H1 (cell line): Measurements from ENCODE around the gene TJP2. TPM values are rescaled to one million over a fixed set of nuclear protein-coding genes. Genes with fewer than 3 reads are reported as not detected.
"Not testable (repeated sequence)": the region's sequence is repeated elsewhere in the genome, so short reads cannot be mapped to it uniquely, and the experiment has no call there.

Source experiments
- CTCF ChIA-PET: fragments of 300-600 bp; sonication (Branson Sonifier 250); formaldehyde crosslinking; loops from one replicate; lab custom pipeline; 2021; ENCODE audit not compliant: partially characterized antibody; lab: Charles Lee
- POLR2A ChIA-PET: fragments of 300-600 bp; sonication (Branson Sonifier 250); formaldehyde crosslinking; loops from one replicate; lab custom pipeline; 2021; ENCODE audit warnings: inconsistent platforms; ENCODE audit not compliant: partially characterized antibody; lab: Charles Lee
- DNase-seq, 2 experiments: peaks; one replicate each; pipeline versions ENCODE4 v3.0.0 to v3.0.0-alpha.2; 2010 to 2022; ENCODE audit warnings: low spot score in 2 of 2, low read depth in 1 of 2, mixed read lengths in 1 of 2
- FAIRE-seq: peaks from 2 replicates; lab custom pipeline; 2011; peaks lifted over from hg19 to GRCh38; lab: Jason Lieb, UNC
- H2AFZ ChIP-seq: 2 replicates; pipeline ENCODE4 v1.8.1; 2012; ENCODE audit warnings: low read length, inconsistent platforms
- H2AK5ac ChIP-seq: 2 replicates; pipeline ENCODE4 v1.6.1; 2013; ENCODE audit warnings: low read depth, low read length
- H2BK120ac ChIP-seq: replicated peaks from 2 replicates; pipeline ENCODE3; 2013; ENCODE audit warnings: low read depth, low read length, inconsistent platforms
- H2BK12ac ChIP-seq: 2 replicates; pipeline ENCODE4 v1.6.1; 2013; ENCODE audit warnings: low read depth, low read length
- H2BK15ac ChIP-seq: 2 replicates; pipeline ENCODE4 v1.6.1; 2013; ENCODE audit warnings: low read length
- H2BK20ac ChIP-seq: 2 replicates; pipeline ENCODE4 v1.6.1; 2013; ENCODE audit warnings: low read length
- H2BK5ac ChIP-seq: 2 replicates; pipeline ENCODE4 v1.6.1; 2013; ENCODE audit warnings: low read depth, low read length
- H3K14ac ChIP-seq: 2 replicates; pipeline ENCODE4 v1.6.1; 2013; ENCODE audit warnings: inconsistent platforms; ENCODE audit not compliant: insufficient read length
- H3K18ac ChIP-seq: 2 replicates; pipeline ENCODE4 v1.6.1; 2013; ENCODE audit warnings: low read length; ENCODE audit errors: extremely low read depth
- H3K23ac ChIP-seq: 2 replicates; pipeline ENCODE4 v1.6.1; 2013; ENCODE audit warnings: inconsistent platforms; ENCODE audit not compliant: insufficient read length
- H3K23me2 ChIP-seq: 2 replicates; pipeline ENCODE4 v1.6.1; 2013; ENCODE audit warnings: low read depth, low read length
- H3K27ac ChIP-seq: 2 replicates; pipeline ENCODE4 v1.6.1; 2011; ENCODE audit warnings: low read depth, low read length, inconsistent platforms
- H3K27me3 ChIP-seq, 4 experiments: replicated peaks in 1 of 4; 1 replicate in 1 of 4; 2 replicates in 3 of 4; pipeline versions ENCODE4 v1.6.1 to v1.8.1; 2011 to 2013; ENCODE audit warnings: low read length in 3 of 4, mild to moderate bottlenecking in 3 of 4, inconsistent platforms in 2 of 4, mixed read lengths in 2 of 4, moderate library complexity in 1 of 4; ENCODE audit not compliant: control insufficient read depth in 3 of 4, insufficient read depth in 3 of 4; ENCODE audit errors: extremely low read depth in 1 of 4
- H3K36me3 ChIP-seq, 4 experiments: 2 replicates each; pipeline versions ENCODE4 v1.6.1 to v1.8.1; 2011 to 2013; ENCODE audit warnings: mild to moderate bottlenecking in 4 of 4, low read length in 3 of 4, moderate library complexity in 2 of 4, control low read depth in 1 of 4, inconsistent platforms in 1 of 4; ENCODE audit not compliant: insufficient read depth in 4 of 4, control insufficient read depth in 2 of 4
- H3K4ac ChIP-seq: replicated peaks from 2 replicates; pipeline ENCODE3; 2013; ENCODE audit warnings: low read length, low read depth, mixed read lengths, inconsistent platforms; ENCODE audit not compliant: insufficient read length
- H3K4me1 ChIP-seq, 4 experiments: replicated peaks in 1 of 4; 1 replicate in 1 of 4; 2 replicates in 3 of 4; pipeline versions ENCODE4 v1.6.1 to v1.8.1; 2011 to 2013; ENCODE audit warnings: low read length in 3 of 4, inconsistent platforms in 2 of 4, mixed read lengths in 1 of 4; ENCODE audit not compliant: insufficient read depth in 4 of 4, control insufficient read depth in 3 of 4
- H3K4me2 ChIP-seq, 2 experiments: 2 replicates each; pipeline versions ENCODE4 v1.6.1 to v1.8.1; 2011 to 2013; ENCODE audit warnings: low read depth in 2 of 2, low read length in 2 of 2, control low read depth in 1 of 2, inconsistent platforms in 1 of 2, mild to moderate bottlenecking in 1 of 2; ENCODE audit not compliant: insufficient read depth in 1 of 2
- H3K4me3 ChIP-seq, 4 experiments: fragments of 200-600, 300-600 bp in 1 of 4; sonication (generic), shearing (Covaris generic), sonication (Bioruptor Twin) in 1 of 4; 2 replicates each; pipeline versions ENCODE4 v1.5.1 to v1.8.1; 2011 to 2016; ENCODE audit warnings: low read length in 4 of 4, low read depth in 3 of 4, control low read depth in 2 of 4, inconsistent platforms in 2 of 4, mild to moderate bottlenecking in 2 of 4, mixed read lengths in 1 of 4, moderate library complexity in 1 of 4; ENCODE audit not compliant: insufficient read depth in 2 of 4; ENCODE audit errors: extremely low read depth in 1 of 4
- H3K56ac ChIP-seq: replicated peaks from 2 replicates; pipeline ENCODE3; 2013; ENCODE audit warnings: low read depth, mild to moderate bottlenecking, mixed read lengths, low read length, inconsistent platforms; ENCODE audit not compliant: insufficient read length
- H3K79me1 ChIP-seq: 2 replicates; pipeline ENCODE4 v1.6.1; 2013; ENCODE audit warnings: low read depth, low read length, control low read depth
- H3K79me2 ChIP-seq, 2 experiments: 2 replicates each; pipeline versions ENCODE4 v1.6.1 to v1.8.1; 2012 to 2013; ENCODE audit warnings: low read length in 2 of 2, mild to moderate bottlenecking in 2 of 2, inconsistent platforms in 1 of 2; ENCODE audit not compliant: insufficient read depth in 2 of 2, control insufficient read depth in 1 of 2
- H3K9ac ChIP-seq, 4 experiments: replicated peaks in 1 of 4; 1 replicate in 1 of 4; 2 replicates in 3 of 4; pipeline versions ENCODE4 v1.6.1 to v1.8.1; 2011 to 2013; ENCODE audit warnings: low read depth in 3 of 4, low read length in 3 of 4, control low read depth in 2 of 4, mild to moderate bottlenecking in 2 of 4, moderate library complexity in 2 of 4, inconsistent platforms in 1 of 4; ENCODE audit errors: extremely low read depth in 1 of 4
- H3K9me3 ChIP-seq, 2 experiments: 2 replicates each; pipeline versions ENCODE4 v1.6.1 to v1.8.1; 2012 to 2013; ENCODE audit warnings: mild to moderate bottlenecking in 2 of 2, moderate library complexity in 2 of 2, control low read depth in 1 of 2, inconsistent platforms in 1 of 2, low read depth in 1 of 2, low read length in 1 of 2, mixed read lengths in 1 of 2; ENCODE audit not compliant: insufficient read depth in 2 of 2
- H4K20me1 ChIP-seq, 2 experiments: replicated peaks in 1 of 2; 2 replicates each; pipeline versions ENCODE3 to v1.8.1; 2011 to 2013; ENCODE audit warnings: inconsistent platforms in 2 of 2, low read length in 2 of 2, mild to moderate bottlenecking in 1 of 2; ENCODE audit not compliant: insufficient read depth in 2 of 2, control insufficient read depth in 1 of 2
- H4K5ac ChIP-seq: 2 replicates; pipeline ENCODE4 v1.6.1; 2013; ENCODE audit warnings: low read length, low read depth, mixed read lengths, inconsistent platforms; ENCODE audit not compliant: insufficient read length
- H4K8ac ChIP-seq: 2 replicates; pipeline ENCODE4 v1.8.0; 2013; ENCODE audit warnings: mild to moderate bottlenecking, moderate library complexity, low read length, inconsistent platforms; ENCODE audit not compliant: insufficient read depth; ENCODE audit errors: extremely low read depth
- H4K91ac ChIP-seq: replicated peaks from 2 replicates; pipeline ENCODE3; 2013; ENCODE audit warnings: low read length, mixed read lengths, inconsistent platforms; ENCODE audit not compliant: insufficient read length
- JUND ChIP-seq: IDR thresholded peaks from 2 replicates; pipeline ENCODE4 v1.6.1; 2011; ENCODE audit warnings: mild to moderate bottlenecking, improper control_type of control experiment, low read length
- WGBS, 2 experiments: shearing (Covaris generic) in 1 of 2; methylation state at CpG; one replicate each; pipeline versions ENCODE4 v1.1.6 to v1.1.7; 2013 to 2015; ENCODE audit warnings: low lambda C conversion rate in 2 of 2, mixed read lengths in 2 of 2, inconsistent platforms in 1 of 2, low coverage in 1 of 2, missing lambda C conversion rate in 1 of 2; ENCODE audit not compliant: insufficient replicate concordance in 2 of 2, insufficient coverage in 1 of 2, insufficient read length in 1 of 2; ENCODE audit errors: extremely low coverage in 1 of 2, missing lambda C conversion rate in 1 of 2; 5-methylcytosine and 5-hydroxymethylcytosine counted together
- polyA plus RNA-seq, 7 experiments: library from polyadenylated mRNA; depleted of rRNA in 3 of 7; stranded (reverse) in 5 of 7; unstranded in 2 of 7; fragments of >200 nt in 5 of 7; fragments of 200-250 nt in 2 of 7; gene quantifications; 1 replicate in 5 of 7; 2 replicates in 1 of 7; 4 replicates in 1 of 7; pipeline versions ENCODE4 v1.2.1 to v1.2.3, GENCODE V29; 2011 to 2013; ENCODE audit warnings: missing spikeins in 2 of 7, mixed read lengths in 2 of 7
- total RNA-seq: library from RNA; stranded (reverse); fragmentation: NEBNext Ultra II Directional; extraction: Animal tissue kit (Norgen Biotek cat#: 25700); gene quantifications from 2 replicates; pipeline ENCODE4 v1.2.1, GENCODE V29; 2021

Gene TJP2
- total and polyA plus RNA-seq, 2 of the 8 experiments (the other 6 are each of a cell fraction or from before 2014, with no cell fraction given), result 54.9 to 137 TPM

DNA sequence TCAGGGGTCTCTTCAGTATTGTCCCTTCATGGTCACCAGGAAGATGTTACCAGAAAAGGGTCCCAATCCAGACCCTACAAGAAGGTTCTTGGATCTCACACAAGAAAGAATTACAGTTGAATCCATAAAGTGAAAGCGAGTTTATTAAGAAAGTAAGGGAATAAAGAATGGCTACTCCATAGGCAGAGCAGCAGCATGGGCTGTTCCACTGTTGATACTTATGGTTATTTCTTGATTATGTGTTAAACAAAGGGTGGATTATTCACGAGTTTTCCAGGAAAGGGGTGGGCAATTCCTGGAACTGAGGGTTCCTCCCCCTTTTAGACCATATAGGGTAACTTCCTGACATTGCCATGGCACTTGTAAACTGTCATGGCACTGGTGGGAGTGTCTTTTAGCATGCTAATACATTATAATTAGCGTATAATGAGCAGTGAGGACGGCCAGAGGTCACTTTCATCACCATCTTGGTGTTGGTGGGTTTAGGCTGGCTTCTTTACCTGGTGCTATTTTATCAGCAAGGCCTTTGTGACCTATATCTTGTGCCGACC, 132.9 kb downstream of the TJP2 start:
- Histone ChIP-seq H3K27ac (peak overlapping the region; percentile 89; the same call in 1 of the 2 replicates), H2BK20ac (peak overlapping the region; percentile 98), H3K4me2 (peak overlapping the region; percentile 27 to 49; a peak in 2 of 4 replicates), H2BK5ac (peak overlapping the region; percentile 100), H2AK5ac (peak overlapping the region; percentile 92; the same call in 1 of the 2 replicates), H2BK120ac (peak overlapping the region; percentile 21), H3K9ac (0 out of 7 replicates have a peak overlapping the region, but pooled peaks of 1 of the 4 experiments have one; percentile 10), H2BK12ac (peak overlapping the region; percentile 93), H4K5ac (peak overlapping the region; percentile 86), H3K18ac (peak overlapping the region; percentile 96), H3K56ac (peak overlapping the region; percentile 80)
- not testable (repeated sequence) for H3K4me1 ChIP-seq, H2AFZ ChIP-seq, H2BK15ac ChIP-seq, H4K20me1 ChIP-seq, H3K27me3 ChIP-seq, H3K23me2 ChIP-seq, H3K9me3 ChIP-seq, H3K79me1 ChIP-seq, H4K8ac ChIP-seq, H3K4me3 ChIP-seq, H3K14ac ChIP-seq, H3K79me2 ChIP-seq, H3K23ac ChIP-seq, DNase-seq, H3K4ac ChIP-seq, H4K91ac ChIP-seq, H3K36me3 ChIP-seq, FAIRE-seq
- WGBS, 2 experiments, result 72% methylated on average over 5 of the region's 5 CpGs; no CpG with 5 or more reads in 1 of the 2 experiments
- 0 out of 2 replicates have a peak, but pooled peaks have one; percentile 0 for TF ChIP-seq JUND
- ChIA-PET CTCF (interaction anchor here (0.6 to 4.8 kb wide), 2 partner anchors 13 to 194 kb away, joined by 3 to 24 read pairs; no protein-coding TSS in a partner anchor), POLR2A (interaction anchor here (0.9 to 3.7 kb wide), 7 partner anchors 12 to 239 kb away, joined by 3 to 48 read pairs (median 3); partner anchors contain the start of gene ENTREP1)
